HFF-Myc (cell line): Measurements from ENCODE around the gene RBX1.

Experiments used
- DNase-seq: peaks from one replicate; pipeline ENCODE4 v3.0.0-alpha.2; 2011; ENCODE audit warnings: low read depth; ENCODE audit errors: extremely low read depth
- H3K4me3 ChIP-seq: replicated peaks from 2 replicates; pipeline ENCODE4 v1.5.1; 2011; ENCODE audit warnings: low read depth, mild to moderate bottlenecking, control low read depth, low read length
- CTCF ChIP-seq: IDR thresholded peaks from 2 replicates; pipeline ENCODE4 v1.5.1; 2012; ENCODE audit warnings: mild to moderate bottlenecking, low read depth, low read length, control low read depth; ENCODE audit errors: missing control alignments

Gene RBX1

GRCh38 chr22:40967111-40967760 is 16.1 kb downstream of the RBX1 start:
- H3K4me3 ChIP-seq: no peak overlapping the region
- TF ChIP-seq CTCF: no peak

DNA sequence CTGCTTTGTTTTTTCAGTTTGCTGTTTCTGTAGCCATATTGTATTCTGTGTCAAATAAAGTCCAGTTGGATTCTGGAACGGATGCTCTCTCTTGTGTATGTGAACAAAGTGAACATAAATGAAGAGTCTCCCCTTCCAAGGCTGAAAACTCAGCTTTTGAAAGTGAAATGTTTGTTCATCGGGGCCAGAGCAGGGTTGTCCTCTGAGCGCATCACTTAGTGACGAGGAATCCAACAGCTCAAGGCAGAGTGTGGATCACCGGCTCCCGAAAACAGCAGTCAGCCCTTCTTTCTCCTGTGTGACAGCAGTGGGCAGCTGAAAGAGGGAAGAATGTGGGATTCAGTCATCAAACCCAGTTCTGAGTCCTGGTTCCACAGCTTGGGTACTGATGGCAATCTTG is 21.4 kb downstream of the RBX1 start:
- DNase-seq: no peak
- TF ChIP-seq CTCF: no peak
- H3K4me3 ChIP-seq: no peak overlapping the region

More at GRCh38 chr22:40967111-40967760, 16.1 kb downstream of the RBX1 start:
- DNase-seq: no peak

DNA sequence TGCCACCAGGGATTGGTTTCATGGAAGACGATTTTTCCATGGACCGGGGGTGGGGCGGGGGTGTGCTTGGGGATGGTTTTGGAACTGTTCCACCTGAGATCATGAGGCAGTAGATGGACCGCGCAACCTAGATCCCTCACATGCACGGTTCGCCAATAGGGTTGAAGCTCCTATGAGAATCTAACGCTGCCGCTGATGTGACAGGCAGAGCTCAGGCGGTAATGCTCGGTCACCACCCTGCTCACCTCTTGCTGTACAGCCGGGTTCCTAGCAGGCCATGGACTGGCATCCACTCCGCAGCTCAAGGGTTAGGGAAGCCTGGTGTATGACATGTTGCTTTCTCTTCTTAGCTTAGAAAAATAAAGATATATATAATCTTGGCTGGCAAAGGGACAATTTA is 22.0 kb downstream of the RBX1 start:
- no peak for TF ChIP-seq CTCF
- DNase-seq: no peak
- H3K4me3 ChIP-seq: no peak overlapping the region

- no peak overlapping the region for H3K4me3 ChIP-seq
- no peak for DNase-seq
- no peak for TF ChIP-seq CTCF
Measured at GRCh38 chr22:40975366-40975765, 24.2 kb downstream of the RBX1 start.

DNA sequence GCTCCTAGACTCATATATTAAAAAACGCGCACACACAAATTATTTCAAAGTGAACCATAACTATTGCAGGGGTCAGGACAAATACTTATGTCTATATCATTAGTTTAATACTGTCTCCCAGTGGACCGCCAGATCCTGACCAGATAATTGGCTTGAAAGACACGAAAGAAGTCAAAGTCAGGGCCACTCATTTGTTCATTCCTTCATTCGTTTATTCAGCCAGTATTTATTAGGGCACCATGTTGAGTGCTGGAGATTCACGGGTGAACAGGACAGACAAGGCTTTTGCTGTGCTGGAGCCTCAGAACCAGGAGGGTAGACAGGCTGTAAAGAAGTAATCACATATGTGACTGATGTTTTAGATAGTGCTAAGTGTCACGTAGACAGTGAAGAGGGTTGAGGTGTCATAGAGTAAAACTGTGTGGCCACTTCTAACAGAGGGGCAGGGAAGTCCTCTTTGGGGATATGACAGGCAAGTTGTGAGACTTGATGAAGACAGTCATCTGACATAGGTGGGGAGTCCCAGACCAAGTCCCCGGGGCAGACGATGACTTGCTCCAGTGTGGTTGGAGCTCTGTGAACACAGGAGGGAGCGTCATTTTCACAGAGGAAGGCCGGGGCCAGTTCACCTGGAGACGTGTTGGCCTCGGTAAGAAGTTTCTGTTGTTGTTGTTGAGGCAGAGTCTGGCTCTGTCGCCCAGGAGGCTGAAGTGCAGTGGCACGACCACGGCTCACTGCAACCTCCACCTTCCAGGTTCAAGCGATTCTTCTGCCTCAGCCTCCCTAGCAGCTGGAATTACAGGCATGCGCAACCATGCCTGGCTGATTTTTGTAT is 25.9 kb downstream of the RBX1 start:
- H3K4me3 ChIP-seq: no peak overlapping the region
- no peak for TF ChIP-seq CTCF
- DNase-seq: no peak

DNA sequence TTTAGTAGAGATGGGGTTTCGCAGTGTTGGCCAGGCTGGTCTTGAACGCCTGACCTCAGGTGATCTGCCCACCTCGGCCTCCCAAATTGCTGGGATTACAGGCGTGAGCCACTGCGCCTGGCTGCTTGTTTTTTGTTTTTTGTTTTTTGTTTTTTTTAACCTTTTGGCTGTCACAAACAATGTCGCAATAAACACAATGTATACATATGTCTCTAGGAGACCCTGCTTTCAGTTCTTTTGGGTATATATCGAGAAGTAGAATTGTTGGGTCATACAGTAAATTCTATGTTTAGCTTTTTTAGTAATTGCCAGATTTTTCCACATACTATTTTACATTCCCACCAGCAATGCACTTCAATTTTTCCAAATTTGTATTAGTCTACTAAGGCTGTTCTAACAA is 28.0 kb downstream of the RBX1 start:
- H3K4me3 ChIP-seq: no peak overlapping the region
- no peak for DNase-seq
- no peak for TF ChIP-seq CTCF
